Measurements from ENCODE around the gene ALAS2. TPM values are rescaled to one million over a fixed set of nuclear protein-coding genes. Genes with fewer than 3 reads are reported as not detected.

ALAS2 gene
- total RNA-seq, 1 donor from 2014 or later, result 65.2 TPM

Other genes starting within 250 kb of the ALAS2 start
- gene ITIH6, start 232.7 kb downstream of the ALAS2 start, total RNA-seq, result not detected
- gene MAGED2, start 223.2 kb downstream of the ALAS2 start, total RNA-seq, result 182 TPM
- gene TRO, start 110.2 kb downstream of the ALAS2 start, total RNA-seq, result 13.0 TPM
- gene PFKFB1, start 36.8 kb downstream of the ALAS2 start, total RNA-seq, result 2.2 TPM
- 9.0 TPM for gene APEX2, start 30.6 kb downstream of the ALAS2 start, total RNA-seq
- not detected for gene PAGE2B, start 44.1 kb upstream of the ALAS2 start, total RNA-seq
- not detected for gene PAGE2, start 58.0 kb upstream of the ALAS2 start, total RNA-seq
- gene PAGE5, start 189.4 kb upstream of the ALAS2 start, total RNA-seq, result not detected
- not detected for gene PAGE3, start 233.9 kb upstream of the ALAS2 start, total RNA-seq

Data from sciatic nerve (tissue), 1 donor.